AG09309 (cell line): ENCODE results near the gene ASPRV1.

Experiments used
- DNase-seq: peaks from one replicate; pipeline ENCODE4 v3.0.0-alpha.2; 2010; ENCODE audit warnings: low read depth
- H3K4me3 ChIP-seq: 2 replicates; pipeline ENCODE4 v1.5.1; 2011; ENCODE audit warnings: mild to moderate bottlenecking, low read depth, low read length, moderate library complexity; ENCODE audit not compliant: control insufficient read depth
- TF ChIP-seq, protein P1 (sequence below): IDR thresholded peaks from 2 replicates; pipeline ENCODE4 v1.5.1; 2011; ENCODE audit warnings: mild to moderate bottlenecking, low read depth, low read length, inconsistent platforms; ENCODE audit not compliant: insufficient read depth, control insufficient read depth; ENCODE audit errors: missing control alignments

Gene ASPRV1

DNA sequence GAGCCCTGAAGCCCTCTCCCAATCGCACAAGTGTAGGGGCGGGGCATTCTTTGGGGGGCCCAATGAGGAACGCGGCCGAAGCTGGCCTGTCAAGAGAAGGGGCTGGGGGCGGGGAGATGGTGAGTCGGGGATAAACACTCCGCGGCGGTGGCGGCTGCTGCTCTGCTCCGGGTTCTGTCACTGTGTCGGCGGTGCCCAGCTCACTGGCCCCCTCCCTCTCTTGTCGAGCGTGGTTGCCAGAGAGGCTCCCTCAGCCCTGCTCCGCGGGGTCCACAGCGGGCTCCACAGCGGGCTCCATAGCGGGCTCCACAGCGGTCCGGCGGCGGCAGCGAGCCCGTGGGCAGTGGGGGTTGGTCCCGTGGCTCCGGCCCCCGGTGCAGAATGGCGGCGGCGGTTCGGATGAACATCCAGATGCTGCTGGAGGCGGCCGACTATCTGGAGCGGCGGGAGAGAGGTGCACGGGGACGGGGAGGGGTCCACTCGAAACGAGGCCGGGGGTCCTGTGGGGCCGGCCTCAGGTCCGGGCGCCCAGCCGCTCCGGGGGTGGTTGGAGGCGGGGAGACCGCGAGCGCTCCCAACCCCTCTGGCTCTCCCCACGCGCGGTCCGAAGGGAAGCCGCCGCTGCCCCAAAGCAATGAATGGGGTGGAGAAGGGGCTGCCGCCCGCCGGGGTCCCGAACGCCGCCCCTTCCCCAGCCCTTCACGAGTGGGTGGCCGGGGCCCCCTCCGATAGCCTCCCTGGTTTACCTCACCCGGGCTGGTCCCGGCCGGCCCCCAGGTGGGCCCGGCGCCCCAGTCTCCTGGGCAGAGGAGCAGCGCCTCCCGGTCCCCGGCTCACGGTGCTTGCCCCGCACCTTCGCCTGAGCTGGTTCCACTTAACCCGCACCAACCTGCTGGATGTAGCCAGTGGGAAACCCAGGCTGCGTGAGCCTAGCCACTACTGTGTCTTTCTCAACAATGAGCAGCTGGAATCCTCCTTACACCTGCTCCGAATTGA lies 46.2 kb downstream of the ASPRV1 start, which contains the start of gene MXD1:
TSS of gene MXD1 (plus strand) at position 160 of the 996 bp plus-strand sequence. CDS start at position 382, 222 bp downstream.
- no peak for DNase-seq
- TF ChIP-seq, protein P1, sequence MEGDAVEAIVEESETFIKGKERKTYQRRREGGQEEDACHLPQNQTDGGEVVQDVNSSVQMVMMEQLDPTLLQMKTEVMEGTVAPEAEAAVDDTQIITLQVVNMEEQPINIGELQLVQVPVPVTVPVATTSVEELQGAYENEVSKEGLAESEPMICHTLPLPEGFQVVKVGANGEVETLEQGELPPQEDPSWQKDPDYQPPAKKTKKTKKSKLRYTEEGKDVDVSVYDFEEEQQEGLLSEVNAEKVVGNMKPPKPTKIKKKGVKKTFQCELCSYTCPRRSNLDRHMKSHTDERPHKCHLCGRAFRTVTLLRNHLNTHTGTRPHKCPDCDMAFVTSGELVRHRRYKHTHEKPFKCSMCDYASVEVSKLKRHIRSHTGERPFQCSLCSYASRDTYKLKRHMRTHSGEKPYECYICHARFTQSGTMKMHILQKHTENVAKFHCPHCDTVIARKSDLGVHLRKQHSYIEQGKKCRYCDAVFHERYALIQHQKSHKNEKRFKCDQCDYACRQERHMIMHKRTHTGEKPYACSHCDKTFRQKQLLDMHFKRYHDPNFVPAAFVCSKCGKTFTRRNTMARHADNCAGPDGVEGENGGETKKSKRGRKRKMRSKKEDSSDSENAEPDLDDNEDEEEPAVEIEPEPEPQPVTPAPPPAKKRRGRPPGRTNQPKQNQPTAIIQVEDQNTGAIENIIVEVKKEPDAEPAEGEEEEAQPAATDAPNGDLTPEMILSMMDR, result no peak
- H3K4me3 ChIP-seq, result peak within 1 kb of the TSS; percentile 89

DNA sequence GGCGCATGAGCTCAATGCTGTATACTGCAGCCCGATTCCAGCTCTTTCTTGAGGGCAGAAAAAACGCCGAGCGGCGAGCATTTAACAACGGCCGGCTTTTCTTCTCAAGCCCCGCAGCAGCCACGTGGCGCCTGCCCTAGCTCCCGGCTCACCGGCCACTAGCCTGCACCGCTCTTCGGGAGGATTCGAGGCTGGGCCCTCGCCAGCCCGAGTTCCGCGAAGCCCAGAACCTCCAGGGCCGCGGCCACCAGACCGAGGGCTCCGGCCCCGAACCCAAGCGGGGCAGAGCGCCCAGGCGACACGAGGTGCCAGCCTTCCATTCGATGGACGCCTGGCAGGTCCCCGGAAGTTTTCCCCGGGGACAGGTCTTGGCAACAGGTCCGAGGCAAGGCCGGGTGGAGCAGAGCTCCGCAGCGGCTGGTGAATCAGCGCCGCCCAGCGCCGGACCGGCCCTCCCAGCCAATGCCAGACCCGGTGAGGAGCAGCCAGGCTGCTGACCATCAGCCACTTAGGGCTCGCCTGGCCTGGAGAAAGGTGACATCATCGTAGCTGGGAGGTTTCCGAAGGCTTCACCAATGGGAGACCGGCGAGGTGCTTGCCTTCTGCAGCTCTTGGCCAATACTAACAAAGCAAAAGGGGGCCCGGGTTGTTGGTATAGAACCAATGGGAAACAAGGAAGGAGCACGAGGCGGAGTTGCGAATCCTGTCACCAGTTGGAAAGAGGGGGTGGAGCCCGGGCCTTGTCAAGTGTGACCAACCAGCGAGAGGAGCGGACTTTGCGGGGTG lies 47.1 kb downstream of the ASPRV1 start:
- peak overlapping the region; percentile 54 for H3K4me3 ChIP-seq
- peak; percentile 100 for DNase-seq
- TF ChIP-seq, protein P1, result peak; percentile 24

DNA sequence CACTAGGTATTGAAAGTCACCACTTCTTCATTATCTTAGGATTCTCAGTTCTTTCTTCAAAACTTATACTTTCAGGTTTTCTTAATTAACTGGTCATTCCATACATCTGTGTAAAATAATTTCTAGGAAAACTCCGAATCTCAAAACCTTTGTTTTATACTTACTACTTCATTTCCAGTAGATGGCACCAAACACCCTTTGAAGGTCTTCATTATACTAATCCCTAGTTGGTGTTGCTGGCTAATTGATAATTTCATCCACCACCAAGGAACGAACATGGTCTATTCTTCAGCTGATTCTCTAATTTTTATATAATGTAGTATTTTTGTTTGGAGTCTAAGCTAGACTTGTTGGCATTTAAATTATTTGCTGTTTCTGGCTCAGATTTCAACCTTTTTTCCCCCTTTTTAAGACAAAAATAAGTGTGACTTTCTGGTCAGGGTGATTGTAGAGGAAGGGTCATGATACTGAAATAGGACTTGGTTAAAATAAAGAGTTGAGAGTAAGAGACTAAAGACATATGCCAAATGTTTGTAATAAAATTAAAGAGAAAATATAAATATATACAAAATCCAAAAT lies 49.4 kb downstream of the ASPRV1 start:
- no peak for DNase-seq
- H3K4me3 ChIP-seq, result no peak overlapping the region
- TF ChIP-seq, protein P1, result peak; percentile 45
